GM18858 (cell line): ENCODE data around the gene CPXM2.

Source experiments
- ATAC-seq: cut with Tn5 transposase; IDR thresholded peaks from one replicate; pipeline ENCODE4 v1.9.1; 2021; ENCODE audit not compliant: unreplicated experiment

The CPXM2 gene

GRCh38 chr10:123778719-123779517, 112.7 kb downstream of the CPXM2 start:
- ATAC-seq = no peak

DNA sequence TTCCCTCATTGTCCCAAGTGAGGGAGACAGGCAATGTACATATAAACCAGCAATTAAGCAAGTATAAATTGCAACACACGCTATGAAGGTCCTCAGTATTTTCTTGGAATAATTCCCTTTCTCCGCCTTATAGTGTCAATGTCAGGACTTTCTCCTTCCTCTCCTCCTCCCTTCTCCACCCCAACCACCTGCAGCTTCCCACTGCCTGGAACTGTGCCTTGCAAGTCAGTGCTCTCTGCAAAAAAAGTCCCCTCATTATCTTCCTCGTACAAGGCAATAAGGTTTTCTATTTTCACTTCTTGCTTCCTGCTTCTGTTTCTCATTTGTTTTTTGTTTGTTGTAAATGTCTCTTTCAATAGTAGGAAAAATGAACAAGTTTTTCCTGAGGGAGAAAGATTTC, 113.7 kb downstream of the CPXM2 start:
- ATAC-seq = no peak

GRCh38 chr10:123774132-123774742, 117.4 kb downstream of the CPXM2 start:
- no peak for ATAC-seq

DNA sequence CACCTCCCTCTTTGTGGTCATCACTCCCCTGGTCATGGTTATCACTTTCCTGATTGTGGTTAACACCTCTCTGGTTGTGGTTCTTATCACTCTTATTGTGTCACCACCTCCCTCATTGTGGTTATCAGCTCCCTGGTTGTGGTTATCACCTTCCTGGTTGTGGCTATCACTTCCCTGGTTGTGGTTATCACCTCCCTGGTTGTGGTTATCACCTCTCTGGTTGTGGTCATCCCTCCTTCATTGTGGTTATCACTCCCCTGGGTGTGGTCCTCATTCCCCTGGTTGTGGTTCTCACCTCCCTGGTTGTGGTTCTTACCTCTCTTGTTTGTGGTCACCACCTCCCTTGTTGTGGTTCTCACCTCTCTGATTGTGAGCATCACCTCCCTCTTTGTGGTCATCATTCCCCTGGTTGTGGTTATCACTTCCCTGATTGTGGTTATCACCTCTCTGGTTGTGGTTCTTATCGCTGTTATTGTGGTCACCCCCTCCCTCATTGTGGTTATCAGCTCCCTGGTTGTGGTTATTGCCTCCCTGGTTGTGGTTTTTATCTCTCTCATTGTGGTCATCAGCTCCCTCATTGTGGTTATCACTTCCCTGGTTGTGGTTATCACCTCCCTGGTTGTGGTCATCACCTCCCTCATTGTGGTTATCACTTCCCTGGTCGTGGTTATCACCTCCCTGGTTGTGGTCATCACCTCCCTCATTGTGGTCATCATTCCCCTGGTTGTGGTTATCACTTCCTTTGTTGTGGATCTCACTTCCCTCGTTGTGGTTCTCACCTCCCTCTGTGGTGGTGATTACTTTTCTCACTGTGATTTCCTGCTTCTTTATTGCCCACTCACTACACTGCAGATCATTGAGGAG, 118.7 kb downstream of the CPXM2 start:
- no peak for ATAC-seq

DNA sequence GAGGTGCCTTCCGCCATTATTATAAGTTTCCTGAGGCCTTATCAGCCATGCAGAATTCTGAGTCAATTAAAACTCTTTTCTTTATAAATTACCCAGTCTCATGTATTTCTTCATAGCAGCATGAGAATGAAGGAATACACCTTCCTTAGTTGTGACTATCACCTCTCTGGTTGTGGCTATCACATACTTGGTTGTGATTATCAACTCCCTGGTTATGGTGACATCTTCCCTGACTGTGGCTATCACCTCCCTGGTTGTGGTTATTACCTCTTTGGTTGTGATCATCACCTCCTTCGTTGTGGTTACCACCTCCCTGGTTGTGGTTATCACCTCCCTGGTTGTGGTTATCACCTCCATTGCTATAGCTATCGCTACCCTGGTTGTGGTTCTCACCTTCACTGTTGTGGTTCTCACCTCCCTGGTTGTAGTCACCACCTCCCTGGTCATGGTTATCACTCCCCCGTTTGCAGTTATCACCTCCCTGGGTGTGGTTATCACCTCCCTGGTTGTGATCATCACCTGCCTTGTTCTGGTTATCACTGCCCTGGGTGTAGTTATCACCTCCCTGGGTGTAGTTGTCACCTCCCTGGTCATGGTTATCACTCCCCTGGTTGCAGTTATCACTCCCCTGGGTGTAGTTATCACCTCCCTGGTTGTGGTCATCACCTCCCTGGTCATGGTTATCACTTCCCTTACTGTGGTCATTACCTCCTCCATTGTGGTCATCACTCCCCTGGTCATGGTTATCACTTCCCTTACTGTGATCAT, 119.5 kb downstream of the CPXM2 start:
- no peak for ATAC-seq

GRCh38 chr10:123769647-123770046, 122.0 kb downstream of the CPXM2 start:
- no peak for ATAC-seq

- no peak for ATAC-seq
Measured at GRCh38 chr10:123766761-123767160, 124.8 kb downstream of the CPXM2 start.

GRCh38 chr10:123766012-123766411, 125.6 kb downstream of the CPXM2 start:
- ATAC-seq = no peak

DNA sequence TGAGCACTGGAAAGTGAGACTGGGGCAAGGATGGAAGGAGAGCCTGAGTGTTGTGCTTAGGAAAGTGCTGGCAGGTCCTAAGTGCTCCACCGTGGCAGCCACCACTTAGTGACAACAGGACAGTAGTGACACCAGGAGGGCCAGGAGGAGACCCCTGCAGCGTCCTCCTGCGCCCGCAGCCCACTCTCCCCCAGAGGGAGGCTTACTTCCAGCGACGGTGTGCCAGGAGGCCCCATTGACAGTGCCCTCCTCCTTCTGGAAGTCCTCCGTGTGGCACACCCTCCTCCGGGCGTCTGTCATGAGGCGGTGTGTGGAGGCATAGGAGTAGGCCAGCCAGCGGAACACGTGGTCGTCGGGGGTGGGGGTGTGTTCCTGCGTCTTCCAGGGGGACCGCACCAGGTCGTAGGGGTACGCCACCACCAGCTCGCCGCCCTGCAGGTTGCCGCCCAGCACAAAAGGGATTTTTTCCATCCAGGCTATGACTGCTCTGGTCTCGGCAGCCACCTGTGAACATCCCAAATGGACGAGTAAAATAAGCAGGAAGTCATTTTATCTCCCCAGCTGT, 129.9 kb downstream of the CPXM2 start:
- no peak for ATAC-seq

DNA sequence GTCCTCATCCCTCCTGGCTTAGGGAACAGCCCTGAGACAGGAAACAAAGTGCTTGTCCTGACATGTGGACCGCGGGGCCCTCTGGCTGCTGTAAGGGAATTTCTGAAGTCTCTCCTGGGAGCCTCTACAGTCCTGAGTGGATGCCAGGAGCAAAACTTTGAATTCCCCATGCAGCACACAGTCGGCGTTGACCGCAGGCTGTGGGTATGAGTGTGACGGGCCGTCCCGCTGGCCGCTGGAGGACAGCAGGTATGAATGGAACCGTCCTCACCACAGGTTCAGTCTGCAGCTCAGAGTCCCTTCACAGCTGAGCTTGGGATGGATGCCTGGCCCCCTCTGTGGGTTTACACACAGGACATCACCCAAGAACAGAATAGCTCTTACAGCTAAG, 130.6 kb downstream of the CPXM2 start:
- ATAC-seq = no peak

GRCh38 chr10:123760356-123761037, 131.1 kb downstream of the CPXM2 start:
- ATAC-seq = no peak

- no peak for ATAC-seq
Measured at GRCh38 chr10:123759501-123760031, 132.0 kb downstream of the CPXM2 start.

GRCh38 chr10:123759041-123759440, 132.6 kb downstream of the CPXM2 start:
- ATAC-seq = no peak

DNA sequence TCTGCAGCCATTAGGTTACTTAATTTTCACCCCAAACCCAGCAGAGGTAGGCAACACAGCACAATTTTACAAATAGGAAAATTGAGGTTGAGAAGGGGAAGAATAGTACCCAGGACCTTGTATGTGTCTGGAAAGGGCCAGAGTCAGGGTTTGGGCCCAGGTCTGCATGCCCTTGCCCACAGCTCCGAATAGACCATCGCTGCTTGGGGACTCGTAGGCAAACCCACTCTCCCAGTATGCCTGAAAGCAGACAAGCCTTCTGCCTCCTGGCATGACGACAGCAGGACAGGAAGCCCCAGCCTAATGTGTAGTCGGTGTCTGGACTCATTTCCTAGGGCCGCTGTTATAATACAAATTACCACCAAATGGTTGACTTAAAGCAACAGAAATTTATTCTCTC, 133.8 kb downstream of the CPXM2 start:
- no peak for ATAC-seq

DNA sequence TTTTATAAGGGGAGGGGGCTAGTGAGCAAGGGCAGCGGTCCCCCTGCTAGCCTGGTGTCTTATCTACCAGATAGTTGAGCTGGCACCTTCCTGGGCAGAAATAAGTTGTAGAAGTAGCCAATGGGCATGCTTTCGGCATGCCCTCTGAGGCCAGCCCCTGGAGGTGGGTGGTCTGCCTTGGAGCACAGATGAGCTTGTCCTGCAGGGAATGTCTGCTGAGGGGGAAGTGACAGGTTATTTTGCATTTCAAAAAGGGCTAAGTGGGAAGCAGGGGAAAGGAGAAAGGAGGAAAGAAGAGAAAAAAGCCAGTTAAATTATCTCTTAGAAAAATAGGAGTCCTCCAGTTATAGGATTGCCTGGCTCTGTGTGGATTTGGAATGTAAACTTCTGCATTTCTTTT, 136.5 kb downstream of the CPXM2 start:
- no peak for ATAC-seq

DNA sequence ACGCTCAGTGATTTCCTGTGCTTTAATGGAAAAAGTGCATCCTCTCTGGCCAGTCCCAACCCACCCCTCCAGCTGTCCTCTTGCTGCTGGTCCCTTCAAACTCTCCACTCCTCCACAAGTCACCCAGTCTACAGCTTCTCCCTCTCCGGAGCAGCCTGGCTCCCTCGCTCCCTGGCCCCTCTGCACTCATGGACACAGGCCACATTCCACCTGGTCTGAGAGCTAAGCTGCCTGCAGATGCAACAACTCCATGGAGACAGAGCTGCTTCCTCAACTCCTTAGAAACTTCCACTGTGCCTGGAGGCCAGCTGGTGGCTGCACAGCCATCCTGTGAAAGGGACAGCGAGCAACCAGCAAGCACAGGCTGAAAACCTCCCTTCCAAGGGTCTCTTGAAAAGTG, 137.5 kb downstream of the CPXM2 start:
- ATAC-seq = no peak

DNA sequence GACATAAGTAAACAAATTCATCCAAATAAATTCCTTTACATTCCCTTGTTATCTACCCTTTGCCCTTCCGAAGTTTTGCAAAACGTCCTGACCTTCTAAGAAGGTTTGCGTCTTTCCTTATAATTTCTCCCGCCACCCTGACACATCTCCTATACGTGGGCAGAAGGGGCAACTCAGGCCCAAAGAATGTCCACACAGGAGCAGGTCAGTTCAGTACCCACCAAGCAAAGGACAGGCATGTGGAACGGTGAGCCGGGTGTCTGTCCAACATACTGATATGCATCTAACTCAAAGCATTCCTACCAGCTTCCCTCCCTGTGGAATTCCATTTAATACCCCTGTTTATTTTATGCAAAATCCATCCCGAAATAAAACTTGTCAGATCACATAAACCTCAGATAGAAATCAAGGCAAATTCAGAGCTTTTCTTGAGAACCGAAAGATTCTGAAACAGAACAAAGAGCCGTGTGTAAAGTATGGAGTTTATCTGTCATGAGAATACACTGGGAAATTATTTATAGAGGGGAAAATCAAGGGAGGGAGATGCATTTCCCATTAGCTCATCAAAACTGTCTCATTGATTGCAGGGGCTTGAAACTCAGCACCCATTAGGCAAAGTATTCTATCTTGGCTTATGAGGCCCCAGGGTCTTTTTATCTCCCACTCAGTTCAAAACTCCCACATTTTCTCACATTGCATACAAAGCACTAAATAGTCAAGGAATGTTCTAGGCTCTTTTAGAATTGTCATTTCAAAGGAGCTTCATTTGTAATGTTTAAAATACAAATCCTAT, 140.1 kb downstream of the CPXM2 start:
- ATAC-seq = no peak

DNA sequence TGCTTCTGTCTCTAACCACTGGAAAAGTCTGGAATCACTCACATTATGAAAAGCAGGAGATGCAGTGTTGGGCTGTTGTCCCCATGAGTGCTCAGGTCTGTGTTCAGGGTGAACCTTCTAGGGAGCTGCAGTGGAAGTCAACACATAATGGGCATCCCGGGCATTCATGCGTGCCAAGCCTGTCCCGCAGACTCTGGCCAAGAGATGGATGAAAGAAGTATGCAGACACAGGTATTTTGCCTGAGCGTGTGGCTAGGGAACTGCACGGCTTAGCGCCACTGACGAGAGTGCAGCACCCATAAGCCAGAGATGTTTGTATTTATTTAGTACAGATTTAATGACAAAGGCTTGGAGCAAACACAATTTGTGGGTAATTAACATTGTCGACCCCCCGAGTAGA, 140.7 kb downstream of the CPXM2 start:
- no peak for ATAC-seq

DNA sequence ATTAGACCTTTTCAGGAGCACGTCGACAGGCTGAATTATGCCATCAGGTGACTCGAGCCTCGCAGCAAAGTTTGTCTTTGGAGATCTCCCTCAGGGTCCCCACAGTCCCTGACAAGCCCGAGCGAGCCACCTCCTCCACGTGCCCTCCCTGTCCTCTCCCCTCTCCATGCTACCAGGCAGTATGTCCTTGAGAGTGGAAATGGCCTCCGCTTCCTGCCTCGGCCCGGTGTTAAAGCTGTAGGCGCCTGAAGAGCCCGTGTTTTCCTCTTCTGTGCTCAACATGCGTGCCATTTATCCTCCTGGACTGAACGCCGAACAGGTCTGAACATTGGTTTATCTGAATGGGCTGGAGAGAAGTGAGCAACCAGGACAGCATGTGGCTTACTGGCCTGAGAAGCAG, 142.9 kb downstream of the CPXM2 start:
- ATAC-seq = no peak
